HL-60/S4 treated with retinoic acid at 250 ng/mL for 4 days and 3 days (cell line): Measurements from ENCODE around the gene UBE2Q2.
"Not testable (repeated sequence)": the region's sequence is repeated elsewhere in the genome, so short reads cannot be mapped to it uniquely, and the experiment has no call there.

Experiments
- in situ Hi-C: fragments of 300-500 bp; cut with MboI; formaldehyde crosslinking; loops from 2 replicates; pipeline ENCODE4 v1.7.0; 2022; ENCODE audit warnings: low sequenced_read_pairs

UBE2Q2 gene

DNA sequence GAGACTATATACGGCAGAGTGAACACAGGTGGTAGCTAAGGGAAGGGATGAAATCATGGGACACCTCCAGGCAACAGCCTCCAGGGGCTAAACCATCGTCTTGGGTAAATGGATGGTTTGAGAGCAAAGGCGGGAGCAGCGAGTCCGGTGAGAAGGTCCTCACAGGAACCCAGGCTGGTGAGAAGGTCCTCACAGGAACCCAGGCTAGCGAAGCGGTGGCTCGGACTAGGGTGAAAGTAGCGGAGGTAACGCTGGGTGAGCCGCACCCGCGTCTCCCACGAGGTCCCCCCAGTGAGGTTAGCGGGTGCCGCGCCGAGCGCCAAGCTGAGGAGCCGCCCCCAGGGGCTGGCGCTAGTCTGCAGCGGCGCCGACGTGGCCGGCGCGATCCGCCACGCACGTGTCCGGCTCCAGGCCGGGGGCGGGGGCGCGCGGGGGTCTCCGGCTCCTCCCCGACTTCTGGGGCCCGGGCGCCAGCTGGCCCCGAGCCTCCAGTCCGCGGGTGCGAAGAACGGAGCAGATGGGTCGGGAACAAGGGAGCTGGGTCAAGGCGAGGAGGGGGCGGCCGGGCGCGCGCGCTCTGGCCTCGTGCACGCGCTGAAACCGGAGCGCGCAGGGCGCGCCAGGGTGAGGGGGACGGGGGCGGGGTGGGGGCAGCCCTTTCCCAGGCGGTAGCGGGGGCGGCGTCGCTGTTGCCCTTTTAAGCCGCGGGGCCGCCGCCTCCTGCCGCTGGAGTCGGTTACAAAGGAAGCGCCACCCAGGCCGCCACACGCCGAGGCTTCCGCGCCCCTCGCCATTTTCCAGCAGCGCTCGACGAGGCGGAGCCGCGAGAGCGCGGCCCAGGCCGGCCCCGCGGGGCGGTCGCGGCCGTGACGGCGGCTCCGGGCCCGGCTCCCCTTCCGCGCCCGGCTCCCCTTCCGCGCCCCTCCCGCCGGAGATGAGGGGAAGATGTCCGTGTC lies at the start of gene UBE2Q2:
UBE2Q2 (plus strand) TSS at position 726 of the 956 bp plus-strand sequence; CDS start at position 946, 220 bp downstream.
- in situ Hi-C loops: no loop called here

DNA sequence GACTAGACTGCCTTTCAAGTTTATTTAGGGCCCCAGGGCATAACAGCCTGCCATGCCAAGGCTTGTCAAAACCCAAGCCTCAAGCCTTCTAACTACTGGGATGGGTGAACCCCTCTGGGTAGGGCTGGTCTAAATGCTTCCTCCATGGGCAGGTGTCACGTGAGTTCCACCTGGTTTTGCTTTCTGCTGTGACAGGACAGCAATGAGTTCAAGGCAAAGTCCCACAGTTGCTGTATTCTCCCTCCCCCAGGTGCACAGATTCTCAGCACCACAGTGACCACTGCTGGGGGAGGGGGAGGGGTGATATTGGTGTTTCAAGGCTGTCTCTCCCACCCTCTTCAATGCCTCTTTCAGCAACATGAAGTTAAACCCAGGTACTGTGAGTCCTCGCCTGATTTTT lies 46.9 kb upstream of the UBE2Q2 start:
- in situ Hi-C loops: no loop called here

DNA sequence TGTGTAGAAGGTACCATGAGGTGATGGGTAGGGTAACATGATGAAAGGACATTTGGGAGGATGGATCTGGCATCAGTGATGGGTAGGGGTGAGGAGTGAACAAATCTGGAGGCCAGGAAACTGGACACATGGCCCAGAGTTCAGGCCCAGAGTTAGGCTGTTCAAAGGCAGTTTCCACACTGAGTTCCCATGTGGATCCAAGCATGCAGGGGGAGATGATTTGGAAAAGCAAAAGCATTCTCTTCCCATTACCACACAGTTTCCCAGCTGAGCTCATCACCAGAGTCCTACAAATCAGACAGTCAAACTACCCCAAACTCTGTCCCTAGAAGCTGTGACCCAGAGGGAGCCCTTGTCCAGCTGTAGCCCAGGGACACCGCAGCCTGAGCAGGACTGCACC lies 46.1 kb upstream of the UBE2Q2 start:
- in situ Hi-C loops: not testable (repeated sequence)

DNA sequence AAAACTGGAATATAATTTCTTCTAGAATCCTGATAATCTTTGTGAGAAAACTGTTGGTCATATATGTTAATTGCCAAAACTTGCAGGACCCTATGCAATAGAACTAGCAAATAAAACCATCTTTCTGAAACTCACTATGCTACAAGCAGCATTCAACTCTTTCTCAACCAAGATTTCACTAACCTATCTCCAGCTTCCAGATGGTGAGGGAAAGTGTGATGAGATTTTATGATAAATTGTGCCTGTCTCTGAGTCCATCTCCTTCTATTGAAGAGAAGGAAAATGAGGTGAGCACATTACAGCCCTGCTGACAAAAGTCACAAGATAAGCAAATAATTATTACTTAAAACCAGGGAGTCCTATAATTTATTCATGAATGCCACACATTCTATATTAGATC lies 44.1 kb upstream of the UBE2Q2 start:
- in situ Hi-C loops: no loop called here

DNA sequence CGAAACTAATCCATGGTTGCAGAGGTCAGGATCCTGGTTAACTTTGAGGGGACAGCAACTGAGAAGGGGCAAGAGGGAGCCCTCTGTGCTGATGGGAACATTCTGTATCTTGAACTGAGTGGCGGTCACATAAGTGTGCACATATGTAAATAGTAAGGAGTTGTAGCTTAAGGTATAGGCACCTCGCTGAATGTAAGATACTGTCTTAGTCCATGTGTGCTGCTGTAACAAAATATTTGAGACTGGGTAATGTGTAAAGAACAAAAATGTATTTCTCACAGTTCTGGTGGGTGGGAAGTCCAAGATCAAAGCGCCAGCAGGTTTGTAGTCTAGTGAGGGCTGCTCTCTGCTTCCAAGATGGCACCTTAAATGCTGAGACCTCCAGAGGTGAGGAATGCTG lies 42.8 kb upstream of the UBE2Q2 start:
- in situ Hi-C loops: loop anchor here (25.0 kb wide), 1 partner anchor 337 kb away; no protein-coding TSS in a partner anchor

DNA sequence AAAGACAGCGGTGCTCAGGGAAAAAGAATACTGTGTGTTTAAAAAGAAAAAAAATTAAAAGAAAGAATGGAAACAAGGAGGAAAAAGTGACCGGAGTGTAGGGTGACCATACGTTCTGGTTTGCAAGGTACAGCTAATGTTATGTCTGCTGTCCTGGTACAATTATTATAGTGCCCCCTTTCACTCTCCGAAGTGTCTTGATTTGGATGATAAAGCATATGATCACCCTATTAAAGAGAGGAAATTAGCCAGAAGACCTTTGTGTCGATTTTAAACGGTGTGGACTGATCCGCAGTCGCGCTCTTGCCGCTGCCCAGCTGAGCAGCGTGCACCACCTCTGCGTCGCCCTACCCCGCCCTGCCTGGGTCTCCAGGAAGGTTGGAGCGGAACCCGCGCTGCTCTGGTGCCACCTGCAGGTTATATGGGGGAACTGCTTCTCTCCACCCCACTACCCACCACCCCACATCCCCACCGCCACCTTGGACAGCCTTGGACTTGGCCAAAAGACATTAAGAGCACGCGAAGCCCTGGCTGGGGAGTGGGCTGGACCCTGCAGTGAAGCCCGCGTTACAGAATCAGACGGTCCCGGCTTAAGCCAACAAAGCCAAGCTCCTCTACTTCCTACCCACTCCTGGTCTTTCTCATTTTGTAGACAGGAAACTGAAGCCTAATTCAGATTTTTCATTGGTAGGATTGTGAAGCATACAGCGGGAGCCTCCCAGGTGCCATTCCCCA lies 41.2 kb upstream of the UBE2Q2 start:
- in situ Hi-C loops: loop anchor here (25.0 kb wide), 1 partner anchor 335 kb away; no protein-coding TSS in a partner anchor

DNA sequence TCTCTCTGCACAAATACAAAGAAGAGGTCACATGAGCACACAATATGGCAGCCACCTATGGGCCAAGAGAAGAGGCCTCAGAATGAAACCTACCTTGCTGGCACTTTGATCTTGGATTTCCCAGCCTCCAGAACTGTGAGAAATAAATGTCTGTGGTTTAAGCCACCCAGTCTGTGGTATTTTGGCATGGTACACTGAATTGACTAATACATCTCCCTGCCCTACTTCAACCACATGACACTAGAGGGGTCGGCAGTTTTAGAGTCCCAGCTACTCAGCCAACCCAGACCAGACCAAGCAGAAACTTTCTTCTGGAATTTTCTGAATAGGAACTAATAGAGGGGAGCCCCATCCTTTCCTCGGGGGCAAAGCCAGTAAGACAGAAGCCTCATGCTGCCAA lies 35.8 kb upstream of the UBE2Q2 start:
- in situ Hi-C loops: loop anchor here (25.0 kb wide), 1 partner anchor 330 kb away; no protein-coding TSS in a partner anchor

DNA sequence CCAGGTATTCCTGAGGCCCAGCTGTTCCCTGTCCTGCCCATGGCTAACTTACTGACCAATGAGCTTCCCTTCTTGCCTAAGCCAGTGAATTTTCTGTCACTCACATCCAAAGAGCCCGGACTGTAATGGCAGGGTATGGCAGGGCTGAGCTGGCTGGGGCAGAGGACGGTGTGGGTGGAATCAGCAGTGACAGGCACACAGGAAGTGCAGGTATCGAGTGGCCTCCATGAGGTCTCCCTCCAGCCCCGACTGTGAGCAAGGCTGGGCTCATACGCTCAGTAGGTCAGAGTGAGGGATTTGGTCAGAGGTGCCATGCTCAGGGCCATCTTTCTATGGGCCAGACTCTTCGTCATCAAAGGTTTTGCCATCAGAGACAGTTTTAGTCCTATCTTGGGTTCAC lies 35.2 kb upstream of the UBE2Q2 start:
- in situ Hi-C loops: loop anchor here (25.0 kb wide), 1 partner anchor 329 kb away; no protein-coding TSS in a partner anchor

DNA sequence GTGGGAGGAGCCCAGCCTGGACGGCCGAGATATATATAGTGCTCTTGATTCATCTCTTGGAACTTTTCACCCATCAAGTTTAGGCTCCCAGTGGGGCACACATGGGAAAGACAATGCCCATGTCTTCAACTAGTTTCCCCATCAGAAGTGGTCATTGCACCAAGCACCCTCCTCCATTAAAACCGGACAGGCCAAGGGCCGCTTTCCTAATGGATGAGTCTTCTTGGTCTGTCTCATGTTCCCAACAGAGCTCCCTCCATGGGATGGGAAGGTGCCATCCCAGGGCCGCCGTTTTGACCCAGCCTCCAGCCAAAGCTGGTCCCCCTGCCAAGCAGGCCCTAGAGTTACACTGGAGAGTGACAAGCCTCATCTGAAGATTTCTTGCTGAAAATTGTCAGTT lies 34.7 kb upstream of the UBE2Q2 start:
- in situ Hi-C loops: loop anchor here (25.0 kb wide), 1 partner anchor 329 kb away; no protein-coding TSS in a partner anchor

DNA sequence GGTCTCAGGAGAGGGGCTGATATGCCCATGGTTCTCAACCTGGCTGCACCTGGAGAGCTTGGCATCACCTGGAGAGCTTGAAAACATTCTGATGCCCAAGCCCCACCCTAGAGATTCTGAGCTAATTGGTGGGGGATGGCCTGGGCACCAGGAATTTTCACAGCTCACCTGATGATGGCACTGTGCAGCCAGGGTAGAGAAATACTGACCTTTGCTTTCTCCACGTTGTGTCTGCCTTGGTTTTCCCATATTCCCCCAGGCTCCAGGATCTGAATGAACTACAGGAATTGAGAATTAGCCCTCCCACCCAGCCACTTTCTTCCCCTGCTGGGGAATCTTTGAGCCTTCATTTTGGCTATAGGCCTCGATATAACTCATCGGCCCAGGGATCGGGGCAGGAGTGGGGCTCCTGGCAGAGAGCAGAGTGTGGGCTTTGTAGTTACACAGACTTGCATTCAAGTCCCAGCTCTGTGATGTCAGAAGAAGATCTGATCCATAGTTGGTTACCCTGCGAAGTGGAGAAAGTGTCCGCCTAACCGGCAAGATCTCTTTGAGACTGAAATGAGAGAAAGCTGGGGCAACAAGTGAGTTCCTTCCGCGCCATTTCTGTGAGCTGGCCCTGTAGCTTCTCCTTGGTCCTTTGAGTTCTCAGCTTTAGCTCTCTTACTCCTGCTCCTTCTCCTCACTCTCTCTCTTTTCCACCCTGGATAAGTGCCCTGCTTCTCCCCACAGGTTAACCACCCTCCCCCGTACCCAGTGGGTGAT lies 33.1 kb upstream of the UBE2Q2 start:
- in situ Hi-C loops: loop anchor here (25.0 kb wide), 1 partner anchor 327 kb away; no protein-coding TSS in a partner anchor

DNA sequence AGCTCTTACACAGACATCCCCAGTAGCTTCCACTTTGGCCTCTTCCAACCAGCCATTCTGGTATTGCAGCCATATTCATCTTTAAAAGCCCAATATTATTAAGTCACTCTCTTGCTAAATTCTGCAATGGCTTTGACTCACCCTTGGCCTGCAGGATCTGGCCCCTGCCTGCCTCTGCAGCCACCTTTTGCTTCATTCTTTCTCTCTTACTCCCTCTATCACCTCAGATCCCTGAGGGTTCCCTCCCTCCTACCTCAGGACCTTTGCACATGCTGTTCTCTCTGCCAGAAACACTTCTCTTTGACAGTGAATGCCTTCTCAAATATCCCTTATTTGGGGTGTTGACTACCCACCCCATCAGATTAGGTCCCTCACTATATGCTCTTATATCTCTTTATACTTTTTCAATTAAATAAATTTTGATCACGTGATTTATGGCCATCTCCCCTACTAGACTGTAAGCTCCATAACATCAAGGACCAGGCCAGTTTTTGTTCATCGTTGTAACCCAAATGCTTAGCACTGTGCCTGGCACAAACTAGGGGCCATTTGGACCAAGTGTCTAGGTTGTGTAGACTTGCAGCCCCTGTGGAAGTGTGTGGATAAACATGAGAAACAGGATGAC lies 32.3 kb upstream of the UBE2Q2 start:
- in situ Hi-C loops: loop anchor here (25.0 kb wide), 1 partner anchor 326 kb away; no protein-coding TSS in a partner anchor

DNA sequence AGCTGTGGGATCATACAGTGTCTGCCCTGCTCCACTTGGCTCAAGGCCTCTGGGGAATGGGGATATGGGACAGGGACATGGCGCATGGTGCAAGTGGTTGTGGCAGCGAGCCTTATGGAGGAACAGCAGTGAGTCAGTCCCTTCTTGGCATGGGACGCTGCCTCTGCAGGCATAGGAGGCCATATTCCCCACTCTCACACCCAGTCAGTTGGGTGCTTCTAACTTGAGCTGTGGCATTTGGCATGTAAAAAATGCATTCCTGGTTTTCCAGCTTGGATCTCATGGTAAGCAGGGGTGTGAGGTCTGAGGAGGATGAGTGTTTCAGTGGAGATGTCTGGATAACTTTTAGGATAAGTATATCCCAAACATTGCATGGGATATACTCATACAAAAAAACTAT lies 31.6 kb upstream of the UBE2Q2 start:
- in situ Hi-C loops: loop anchor here (25.0 kb wide), 1 partner anchor 326 kb away; no protein-coding TSS in a partner anchor

DNA sequence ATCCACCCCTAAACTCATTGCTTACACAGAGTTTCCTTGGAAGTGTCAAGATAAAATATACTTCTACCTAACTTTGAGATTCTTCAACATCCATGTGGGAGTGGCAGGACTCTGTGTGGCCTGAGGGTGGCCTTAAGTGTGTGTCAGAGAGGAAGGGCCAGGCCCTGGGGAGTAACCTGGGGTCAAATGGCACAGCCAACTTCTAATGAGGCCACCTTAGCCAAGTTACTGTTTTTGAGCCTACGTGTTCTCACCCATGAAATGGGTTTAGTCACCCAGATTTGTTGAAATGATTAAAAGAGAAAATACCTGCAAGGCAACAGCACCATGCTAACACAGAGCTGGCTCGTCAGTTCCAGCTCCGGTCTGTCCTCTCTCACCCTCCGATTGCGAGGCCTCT lies 28.5 kb upstream of the UBE2Q2 start:
- in situ Hi-C loops: loop anchor here (25.0 kb wide), 1 partner anchor 323 kb away; no protein-coding TSS in a partner anchor

DNA sequence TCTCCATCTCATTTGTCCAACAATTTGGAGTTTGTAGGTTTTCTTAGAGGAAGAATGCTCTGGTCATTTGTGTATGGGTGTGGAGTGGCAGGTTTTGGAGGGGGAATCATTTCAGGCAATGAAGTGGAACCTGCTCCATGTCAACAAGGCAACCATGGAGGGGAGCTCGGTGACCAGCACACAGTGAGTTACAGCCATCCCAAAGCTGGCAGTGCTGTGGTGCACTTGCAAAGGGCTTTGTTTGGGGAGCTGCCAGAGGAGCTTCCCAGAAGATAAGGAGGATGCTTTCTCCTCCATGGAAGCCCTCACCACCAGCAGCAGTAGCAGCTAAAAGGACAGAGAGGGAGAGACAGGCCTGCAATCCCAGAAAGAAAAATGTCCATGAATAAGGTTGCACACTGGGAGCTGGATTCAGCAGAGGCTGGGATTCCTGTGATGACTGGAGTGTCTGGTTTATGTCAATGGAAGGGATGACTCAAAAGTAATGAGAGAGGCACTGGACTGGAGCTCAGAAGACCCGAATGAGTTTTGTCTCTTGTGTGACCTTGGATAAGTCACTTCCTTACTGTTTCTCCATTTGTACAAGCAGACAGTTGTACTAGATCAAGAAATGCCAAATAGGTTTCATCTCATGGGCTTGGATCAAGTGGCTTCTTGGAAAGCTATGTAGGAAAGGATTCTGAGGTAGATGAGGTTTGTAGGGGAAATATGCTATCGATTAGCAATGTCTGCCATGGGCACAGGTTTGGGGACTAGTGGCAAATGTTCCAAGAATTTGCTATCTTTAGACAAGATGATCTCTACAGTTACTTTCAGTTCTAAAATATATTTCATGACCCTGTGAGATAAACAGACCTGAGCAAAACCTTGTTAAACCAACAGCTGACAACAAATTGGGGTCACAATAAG lies 27.2 kb upstream of the UBE2Q2 start:
- in situ Hi-C loops: loop anchor here (25.0 kb wide), 1 partner anchor 321 kb away; no protein-coding TSS in a partner anchor

DNA sequence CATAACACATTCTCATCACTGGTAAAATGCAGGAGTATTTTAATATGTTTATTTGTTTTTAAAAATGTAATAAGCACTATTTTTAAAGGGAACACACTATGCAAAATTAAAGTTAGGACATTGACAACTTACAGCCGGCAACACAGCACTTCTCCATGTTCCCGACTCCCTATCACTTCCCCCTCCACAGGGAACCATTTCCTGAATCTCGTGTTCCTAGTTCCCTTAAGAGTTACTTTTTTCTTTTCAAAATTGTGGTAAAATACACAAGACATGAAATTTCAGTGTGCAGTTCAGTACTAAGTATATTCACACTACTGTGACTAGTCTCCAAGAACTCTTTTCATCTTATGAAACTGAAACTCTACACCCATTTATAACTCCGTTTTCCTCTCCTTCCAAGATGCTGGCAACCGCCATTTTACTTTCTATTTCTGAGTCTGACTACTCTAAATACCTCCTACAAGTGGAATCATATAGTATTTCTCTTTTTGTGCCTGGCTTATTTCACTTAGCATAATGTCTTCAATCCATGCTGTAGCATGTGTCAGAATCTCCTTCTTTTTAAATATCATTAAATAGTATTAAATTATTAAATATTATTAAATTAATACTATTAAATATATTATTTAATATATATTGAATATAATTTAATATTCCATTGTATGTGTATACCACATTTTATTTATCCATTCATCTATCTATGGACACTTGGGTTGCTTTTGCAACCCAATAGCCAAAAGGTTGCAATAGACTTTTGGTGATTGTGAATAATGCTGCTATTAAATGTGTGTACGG lies 25.9 kb upstream of the UBE2Q2 start:
- in situ Hi-C loops: loop anchor here (25.0 kb wide), 1 partner anchor 320 kb away; no protein-coding TSS in a partner anchor

DNA sequence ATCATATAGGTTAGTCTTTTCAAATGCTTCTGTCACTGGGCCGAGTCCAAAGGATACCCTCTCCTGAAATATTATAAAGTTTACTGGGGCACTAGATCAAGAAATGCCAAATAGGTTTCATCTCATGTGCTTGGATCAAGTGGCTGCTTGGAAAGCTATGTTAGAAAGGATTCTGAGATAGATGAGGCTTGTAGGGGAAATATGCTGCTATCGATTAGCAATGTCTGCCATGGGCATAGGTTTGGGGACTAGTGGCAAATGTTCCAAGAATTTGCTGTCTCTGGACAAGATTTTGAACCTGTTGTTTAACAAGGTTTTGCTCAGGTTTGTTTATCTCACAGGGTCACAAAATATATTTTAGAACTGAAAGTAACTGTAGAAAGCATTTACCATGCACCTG lies 23.0 kb upstream of the UBE2Q2 start:
- in situ Hi-C loops: loop anchor here (25.0 kb wide), 1 partner anchor 317 kb away; no protein-coding TSS in a partner anchor

DNA sequence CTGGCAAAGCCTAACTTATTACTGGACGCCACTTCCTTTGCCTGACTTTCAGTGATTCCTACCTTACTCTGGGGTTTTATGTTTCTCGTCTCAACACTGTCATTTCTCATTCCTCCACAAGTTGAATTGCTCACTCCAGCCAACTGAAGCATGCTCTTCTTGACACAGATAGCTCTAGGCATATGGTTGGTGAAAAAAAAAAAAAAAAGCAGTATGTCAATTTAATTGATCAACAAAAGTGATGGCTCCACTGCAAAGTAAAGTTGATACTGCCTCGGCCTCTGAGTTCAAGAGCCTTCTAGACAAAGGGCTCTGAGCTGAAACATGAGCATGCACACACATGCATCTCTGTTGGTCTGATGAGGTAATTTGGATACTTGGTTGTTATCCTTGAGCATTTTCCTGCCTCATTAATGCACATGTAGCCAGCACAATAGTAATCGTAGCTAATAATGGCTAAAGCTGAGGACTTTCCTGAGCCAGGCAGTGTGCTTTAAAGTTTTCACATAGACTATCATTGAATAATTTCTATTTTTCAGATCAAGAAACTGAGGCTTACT lies 21.4 kb upstream of the UBE2Q2 start:
- in situ Hi-C loops: loop anchor here (25.0 kb wide), 1 partner anchor 315 kb away; no protein-coding TSS in a partner anchor
